Prostate gland (tissue), 2 donors: Measurements from ENCODE around the gene TMA7B. TPM values are rescaled to one million over a fixed set of nuclear protein-coding genes. Genes with fewer than 3 reads are reported as not detected.

ENCODE experiments used
- DNase-seq: peaks from one replicate; pipeline ENCODE4 v3.0.0-alpha.2; 2019; ENCODE audit warnings: low spot score
- H3K27ac ChIP-seq, 2 donors: fragments of 200-600 bp; sonication (generic); 2 replicates each; pipeline ENCODE4 v1.5.1; 2017 to 2019
- H3K27me3 ChIP-seq: fragments of 200-600 bp; sonication (generic); replicated peaks from 2 replicates; pipeline ENCODE4 v1.5.1; 2019; ENCODE audit not compliant: insufficient read depth
- H3K36me3 ChIP-seq, 2 donors: fragments of 200-600 bp; sonication (generic); 1 replicate in 1 of 2; 2 replicates in 1 of 2; pipeline versions ENCODE4 v1.5.1 to v1.8.1; 2017 to 2019
- H3K4me1 ChIP-seq: fragments of 200-600 bp; sonication (generic); replicated peaks from 2 replicates; pipeline ENCODE4 v1.5.1; 2019
- H3K4me3 ChIP-seq, 2 donors: fragments of 200-600 bp; sonication (generic); 2 replicates each; pipeline ENCODE4 v1.5.1; 2017 to 2019
- H3K9me3 ChIP-seq: fragments of 200-600 bp; sonication (generic); 2 replicates; pipeline ENCODE4 v1.5.1; 2017
- POLR2A ChIP-seq: fragments of 450-650 bp; IDR thresholded peaks from one replicate; pipeline ENCODE4 v1.6.1; 2016; ENCODE audit warnings: antibody characterized with exemption, mild to moderate bottlenecking
- POLR2AphosphoS5 ChIP-seq: sonication (generic); formaldehyde crosslinking; IDR thresholded peaks from one replicate; pipeline ENCODE4 v1.6.1; 2017; ENCODE audit warnings: antibody characterized with exemption
- WGBS: methylation state at CpG from one replicate; pipeline ENCODE4 v1.1.5; 2018; 5-methylcytosine and 5-hydroxymethylcytosine counted together
- intact Hi-C: fragments of 100-400 bp; cut with DNase I; formaldehyde crosslinking; loops from one replicate; pipeline ENCODE4 v1.14.2; 2022
- total RNA-seq, 2 donors: library from RNA; depleted of rRNA; stranded (reverse); fragments of >200 nt; gene quantifications; one replicate each; pipeline ENCODE4 v1.1.0, GENCODE V29; 2016
- TF ChIP-seq, protein P1 (sequence below), 4 experiments: fragments of 200-600 bp in 2 of 4; fragments of 450-650 bp in 2 of 4; sonication (generic) in 2 of 4; IDR thresholded peaks; 1 replicate in 3 of 4; 2 replicates in 1 of 4; pipeline ENCODE4 v1.5.1; 2016 to 2019; ENCODE audit warnings: antibody characterized with exemption in 4 of 4, mild to moderate bottlenecking in 2 of 4, moderate library complexity in 2 of 4

The TMA7B gene
- total RNA-seq, 2 donors from 2014 or later, result not detected

DNA sequence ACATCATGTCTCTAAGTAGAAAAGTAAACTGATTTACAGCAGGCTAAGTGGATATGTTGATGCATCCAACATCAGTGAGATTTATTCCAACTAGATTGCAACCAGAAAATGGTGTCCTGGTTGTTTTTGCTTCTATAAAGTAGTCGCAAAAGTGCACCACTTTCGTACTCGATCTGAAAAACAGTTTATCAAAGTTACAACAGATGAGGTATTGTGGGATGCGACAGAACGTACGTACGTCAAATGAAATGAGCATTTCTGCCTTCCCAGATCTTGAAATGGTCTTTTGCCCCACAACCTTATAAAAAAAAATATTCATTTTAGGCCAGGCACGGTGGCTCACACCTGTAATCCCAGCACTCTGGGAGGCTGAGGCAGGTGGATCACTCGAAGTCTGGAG lies 45.6 kb upstream of the TMA7B start:
- 95% methylated on average over 9 of the region's 9 CpGs for WGBS
- no peak for DNase-seq
- TF ChIP-seq, protein P1, sequence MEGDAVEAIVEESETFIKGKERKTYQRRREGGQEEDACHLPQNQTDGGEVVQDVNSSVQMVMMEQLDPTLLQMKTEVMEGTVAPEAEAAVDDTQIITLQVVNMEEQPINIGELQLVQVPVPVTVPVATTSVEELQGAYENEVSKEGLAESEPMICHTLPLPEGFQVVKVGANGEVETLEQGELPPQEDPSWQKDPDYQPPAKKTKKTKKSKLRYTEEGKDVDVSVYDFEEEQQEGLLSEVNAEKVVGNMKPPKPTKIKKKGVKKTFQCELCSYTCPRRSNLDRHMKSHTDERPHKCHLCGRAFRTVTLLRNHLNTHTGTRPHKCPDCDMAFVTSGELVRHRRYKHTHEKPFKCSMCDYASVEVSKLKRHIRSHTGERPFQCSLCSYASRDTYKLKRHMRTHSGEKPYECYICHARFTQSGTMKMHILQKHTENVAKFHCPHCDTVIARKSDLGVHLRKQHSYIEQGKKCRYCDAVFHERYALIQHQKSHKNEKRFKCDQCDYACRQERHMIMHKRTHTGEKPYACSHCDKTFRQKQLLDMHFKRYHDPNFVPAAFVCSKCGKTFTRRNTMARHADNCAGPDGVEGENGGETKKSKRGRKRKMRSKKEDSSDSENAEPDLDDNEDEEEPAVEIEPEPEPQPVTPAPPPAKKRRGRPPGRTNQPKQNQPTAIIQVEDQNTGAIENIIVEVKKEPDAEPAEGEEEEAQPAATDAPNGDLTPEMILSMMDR (IDR thresholded peaks at IDR 0.05), result no peak
- TF ChIP-seq POLR2AphosphoS5 (no peak), POLR2A (no peak)
- no peaks in the 10 kb centered on the region for H3K36me3 ChIP-seq
- no peak overlapping the region for H3K4me3 ChIP-seq
- no peaks in the 10 kb centered on the region for H3K9me3 ChIP-seq
- H3K4me1 ChIP-seq, result no peaks in the 10 kb centered on the region
- intact Hi-C loops, result no loop called here
- H3K27me3 ChIP-seq, result no peaks in the 10 kb centered on the region
- no peak overlapping the region for H3K27ac ChIP-seq

DNA sequence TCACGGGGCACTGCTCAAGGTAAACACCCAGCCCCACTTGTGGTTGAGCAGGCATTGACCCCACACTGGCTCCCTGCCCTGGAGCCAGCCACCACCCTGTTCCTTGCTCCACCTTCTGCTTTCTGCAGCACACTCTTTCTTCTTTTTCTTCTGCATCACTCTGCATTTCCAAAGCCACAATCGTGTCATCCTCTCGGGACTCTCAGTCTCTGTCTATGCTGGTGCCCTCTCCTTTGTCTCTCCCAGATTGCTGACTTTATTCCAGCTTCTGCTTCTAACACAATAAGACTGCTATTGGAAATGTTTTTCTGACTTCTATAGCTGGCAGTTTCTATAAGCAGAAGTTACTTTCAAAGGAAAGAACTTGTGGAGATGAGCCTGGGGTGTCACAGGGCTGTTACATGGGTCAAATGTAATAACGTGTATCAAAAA lies 44.9 kb upstream of the TMA7B start:
- WGBS, result 61% methylated on average over 4 of the region's 4 CpGs
- Histone ChIP-seq H3K4me3 (no peak overlapping the region), H3K27me3 (no peaks in the 10 kb centered on the region), H3K9me3 (no peaks in the 10 kb centered on the region), H3K36me3 (no peaks in the 10 kb centered on the region), H3K27ac (no peak overlapping the region), H3K4me1 (no peaks in the 10 kb centered on the region)
- intact Hi-C loops, result no loop called here
- DNase-seq, result no peak
- TF ChIP-seq POLR2A (no peak), POLR2AphosphoS5 (no peak)
- TF ChIP-seq, protein P1 (IDR thresholded peaks at IDR 0.05), result no peak

DNA sequence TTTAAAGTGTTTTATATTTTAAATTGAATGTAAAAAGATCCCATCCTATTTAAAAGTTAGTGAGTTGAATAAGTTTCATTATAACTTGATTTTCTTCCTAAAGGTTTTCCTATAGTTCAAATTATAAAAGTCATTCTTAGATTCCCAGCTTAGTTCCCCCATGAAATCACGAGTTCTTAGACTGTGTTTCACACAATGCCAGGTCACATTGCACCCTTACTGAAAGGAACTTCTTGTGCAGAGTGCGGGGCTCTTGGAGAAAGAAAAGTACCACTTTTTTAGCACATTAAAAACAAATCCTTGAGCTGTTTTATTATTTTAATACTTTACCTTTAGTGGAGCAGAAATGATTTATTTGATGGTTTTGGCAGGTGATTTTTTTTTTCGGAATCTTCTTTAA lies 43.7 kb upstream of the TMA7B start:
- intact Hi-C loops, result no loop called here
- TF ChIP-seq POLR2AphosphoS5 (no peak), POLR2A (no peak)
- TF ChIP-seq, protein P1 (IDR thresholded peaks at IDR 0.05), result no peak
- no peaks in the 10 kb centered on the region for H3K4me1 ChIP-seq
- no peaks in the 10 kb centered on the region for H3K36me3 ChIP-seq
- no peak overlapping the region for H3K27ac ChIP-seq
- no peak overlapping the region for H3K4me3 ChIP-seq
- DNase-seq, result no peak
- no peaks in the 10 kb centered on the region for H3K27me3 ChIP-seq
- 73% methylated on average over 3 of the region's 3 CpGs for WGBS
- H3K9me3 ChIP-seq, result no peaks in the 10 kb centered on the region

DNA sequence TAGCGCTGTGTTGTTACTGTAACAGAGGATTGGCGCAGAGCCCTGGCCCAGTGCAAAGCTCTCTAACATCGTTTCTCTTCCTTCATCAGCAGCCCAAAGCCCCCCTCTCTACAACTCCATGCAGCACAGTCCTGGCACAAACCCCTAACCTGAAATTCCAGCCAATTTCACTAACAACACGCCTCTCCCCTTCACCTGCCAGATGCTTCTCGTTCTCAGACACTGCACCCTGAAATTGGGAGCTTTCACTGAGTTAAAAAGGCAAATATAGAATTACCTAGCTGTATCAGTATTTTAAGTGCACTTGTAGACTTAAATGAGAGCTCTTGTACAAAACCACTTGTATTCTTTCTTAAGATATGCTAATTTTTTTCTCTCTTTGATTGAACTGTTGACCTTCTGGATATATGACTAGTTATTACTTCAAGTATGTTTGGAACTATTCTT lies 43.0 kb upstream of the TMA7B start:
- TF ChIP-seq, protein P1 (IDR thresholded peaks at IDR 0.05), result no peak
- TF ChIP-seq POLR2A (no peak), POLR2AphosphoS5 (no peak)
- Histone ChIP-seq H3K27ac (no peak overlapping the region), H3K9me3 (no peaks in the 10 kb centered on the region), H3K36me3 (no peaks in the 10 kb centered on the region), H3K4me1 (no peaks in the 10 kb centered on the region), H3K4me3 (no peak overlapping the region), H3K27me3 (no peaks in the 10 kb centered on the region)
- intact Hi-C loops, result no loop called here
- 28% methylated on average over 5 of the region's 5 CpGs for WGBS
- DNase-seq, result no peak

DNA sequence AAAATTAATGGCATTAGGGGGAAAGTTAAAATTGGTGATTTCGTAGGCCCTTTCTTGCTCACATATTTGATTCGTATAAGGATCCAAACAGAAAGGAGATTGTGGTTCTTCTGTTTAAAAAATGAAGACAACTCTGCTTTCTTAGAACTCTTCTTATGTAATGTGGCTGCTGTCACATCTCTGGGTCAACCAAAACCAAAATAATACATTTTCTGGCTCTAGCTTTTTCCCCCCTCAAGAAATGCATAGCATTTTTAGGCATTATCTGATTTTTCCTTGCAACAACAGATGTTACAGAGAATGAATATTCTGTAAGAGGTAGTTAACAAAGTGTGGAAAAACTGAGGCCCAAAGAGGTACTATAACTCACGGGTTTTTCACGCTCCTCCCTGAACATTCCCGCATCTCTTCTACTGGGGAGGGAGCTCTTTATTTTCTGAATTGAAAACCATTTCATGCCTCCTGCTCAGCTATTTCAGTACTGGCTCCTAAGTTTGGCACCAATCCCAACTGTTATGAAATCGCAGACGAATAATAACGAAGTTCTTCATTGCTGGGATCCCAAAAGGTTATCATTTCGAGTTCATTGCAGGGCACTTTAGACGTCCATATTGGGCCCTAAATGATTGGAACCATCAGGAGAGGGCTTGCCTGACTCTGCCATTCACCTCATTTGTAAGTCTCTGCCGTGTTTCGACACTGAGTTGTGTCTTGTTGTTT lies 42.3 kb upstream of the TMA7B start:
- WGBS, result 77% methylated on average over 12 of the region's 12 CpGs
- Histone ChIP-seq H3K27ac (no peak overlapping the region), H3K4me3 (no peak overlapping the region), H3K4me1 (no peaks in the 10 kb centered on the region), H3K27me3 (no peaks in the 10 kb centered on the region), H3K36me3 (no peaks in the 10 kb centered on the region), H3K9me3 (no peaks in the 10 kb centered on the region)
- DNase-seq, result no peak
- intact Hi-C loops, result no loop called here
- no peak for TF ChIP-seq POLR2A
- TF ChIP-seq POLR2AphosphoS5, result no peak
- TF ChIP-seq, protein P1 (IDR thresholded peaks at IDR 0.05), result no peak
